Ishikawa (cell line): ENCODE measurements around the gene MAP7D2.

ENCODE experiments used
- CEBPB ChIP-seq: IDR thresholded peaks from 2 replicates; pipeline ENCODE4 v1.6.1; 2012
- CREB1 ChIP-seq: IDR thresholded peaks from 2 replicates; pipeline ENCODE4 v1.6.1; 2012; ENCODE audit warnings: low read depth
- EGR1 ChIP-seq: IDR thresholded peaks from 2 replicates; pipeline ENCODE4 v1.6.1; 2012
- EP300 ChIP-seq: IDR thresholded peaks from 2 replicates; pipeline ENCODE4 v1.6.1; 2012; ENCODE audit warnings: borderline replicate concordance
- FOXM1 ChIP-seq: IDR thresholded peaks from 2 replicates; pipeline ENCODE4 v1.6.1; 2012; ENCODE audit warnings: low read depth, borderline replicate concordance
- MAX ChIP-seq: IDR thresholded peaks from 2 replicates; pipeline ENCODE4 v1.6.1; 2012
- NFIC ChIP-seq: IDR thresholded peaks from 2 replicates; pipeline ENCODE4 v1.6.1; 2012
- RAD21 ChIP-seq: IDR thresholded peaks from 2 replicates; pipeline ENCODE4 v1.6.1; 2012; ENCODE audit warnings: low read depth
- REST ChIP-seq: IDR thresholded peaks from 2 replicates; pipeline ENCODE4 v1.6.1; 2012; ENCODE audit warnings: low read depth, mild to moderate bottlenecking
- TAF1 ChIP-seq: IDR thresholded peaks from 2 replicates; pipeline ENCODE4 v1.6.1; 2012; ENCODE audit warnings: low read depth, mild to moderate bottlenecking
- YY1 ChIP-seq: IDR thresholded peaks from 2 replicates; pipeline ENCODE4 v1.6.1; 2012; ENCODE audit warnings: low read depth

- TF ChIP-seq EP300 (no peak), MAX (no peak), TAF1 (no peak), FOXM1 (no peak), CEBPB (no peak), REST (no peak), CREB1 (no peak), RAD21 (no peak), YY1 (no peak), EGR1 (no peak), NFIC (no peak)
Measured at GRCh38 chrX:20101934-20102581, 14.6 kb downstream of the MAP7D2 start.
